GM18520 (cell line): ENCODE results near the gene NRCAM.

ENCODE experiments used
- ATAC-seq: cut with Tn5 transposase; IDR thresholded peaks from one replicate; pipeline ENCODE4 v1.9.1; 2021; ENCODE audit not compliant: unreplicated experiment

NRCAM gene

GRCh38 chr7:108171164-108171563 is 285.1 kb downstream of the NRCAM start:
- no peak for ATAC-seq

GRCh38 chr7:108170251-108170650 is 286.0 kb downstream of the NRCAM start:
- ATAC-seq: no peak

- no peak for ATAC-seq
Observed at GRCh38 chr7:108167460-108167859, 288.8 kb downstream of the NRCAM start.

- ATAC-seq: no peak
Observed at GRCh38 chr7:108166687-108167086, 289.5 kb downstream of the NRCAM start.

- no peak for ATAC-seq
Observed at GRCh38 chr7:108165723-108166122, 290.5 kb downstream of the NRCAM start.

- ATAC-seq: no peak
Observed at GRCh38 chr7:108164946-108165345, 291.3 kb downstream of the NRCAM start.

GRCh38 chr7:108164342-108164741 is 291.9 kb downstream of the NRCAM start:
- ATAC-seq: no peak

- ATAC-seq: no peak
Observed at GRCh38 chr7:108158776-108159175, 297.5 kb downstream of the NRCAM start.

GRCh38 chr7:108157606-108158335 is 298.5 kb downstream of the NRCAM start:
- no peak for ATAC-seq

GRCh38 chr7:108156897-108157605 is 299.2 kb downstream of the NRCAM start:
- ATAC-seq: no peak

GRCh38 chr7:108152198-108152597 is 304.0 kb downstream of the NRCAM start:
- ATAC-seq: no peak

GRCh38 chr7:108149908-108150307 is 306.3 kb downstream of the NRCAM start:
- no peak for ATAC-seq

GRCh38 chr7:108149119-108149518 is 307.1 kb downstream of the NRCAM start:
- no peak for ATAC-seq

- no peak for ATAC-seq
Observed at GRCh38 chr7:108147031-108147563, 309.1 kb downstream of the NRCAM start.

GRCh38 chr7:108146070-108146842 is 310.0 kb downstream of the NRCAM start:
- no peak for ATAC-seq

GRCh38 chr7:108145401-108145800 is 310.8 kb downstream of the NRCAM start:
- no peak for ATAC-seq

- no peak for ATAC-seq
Observed at GRCh38 chr7:108144931-108145330, 311.3 kb downstream of the NRCAM start.

- ATAC-seq: no peak
Observed at GRCh38 chr7:108143658-108144420, 312.4 kb downstream of the NRCAM start.

- ATAC-seq: no peak
Observed at GRCh38 chr7:108142675-108143259, 313.5 kb downstream of the NRCAM start.

GRCh38 chr7:108142180-108142579 is 314.1 kb downstream of the NRCAM start:
- no peak for ATAC-seq
